Ishikawa (cell line): ENCODE data around the gene ADGB.

Source experiments
- EP300 ChIP-seq: IDR thresholded peaks from 2 replicates; pipeline ENCODE4 v1.6.1; 2012; ENCODE audit warnings: borderline replicate concordance
- TEAD4 ChIP-seq: IDR thresholded peaks from 2 replicates; pipeline ENCODE4 v1.6.1; 2012
- USF1 ChIP-seq: IDR thresholded peaks from 2 replicates; pipeline ENCODE4 v1.6.1; 2012
- ZBTB7A ChIP-seq: IDR thresholded peaks from 2 replicates; pipeline ENCODE4 v1.6.1; 2012; ENCODE audit warnings: low read depth

DNA sequence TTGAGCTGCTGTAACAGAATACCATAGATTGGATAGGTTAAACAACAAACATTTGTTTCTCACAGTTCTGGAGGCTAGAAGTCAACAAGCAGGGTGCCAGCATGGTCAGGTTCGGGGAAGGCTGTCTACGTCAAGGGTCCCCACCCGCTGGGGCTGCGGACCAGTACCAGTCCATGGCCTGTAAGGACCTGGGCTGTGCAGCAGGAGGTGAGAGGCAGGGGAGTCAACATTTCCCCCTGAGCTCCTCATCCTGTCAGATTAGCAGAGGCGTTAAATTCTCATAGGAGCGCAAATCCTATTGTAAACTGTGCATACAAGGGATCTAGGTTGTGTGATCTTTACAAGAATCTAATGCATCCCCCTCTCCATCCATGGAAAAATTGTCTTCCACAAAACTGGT, 3.8 kb downstream of the ADGB start:
- TF ChIP-seq EP300 (no peak), USF1 (no peak), ZBTB7A (no peak), TEAD4 (no peak)
